GM21529 (cell line): ENCODE measurements around the gene SUV39H1.

Experiments used
- ATAC-seq: cut with Tn5 transposase; IDR thresholded peaks from one replicate; pipeline ENCODE4 v1.9.1; 2021; ENCODE audit not compliant: unreplicated experiment

Gene SUV39H1

DNA sequence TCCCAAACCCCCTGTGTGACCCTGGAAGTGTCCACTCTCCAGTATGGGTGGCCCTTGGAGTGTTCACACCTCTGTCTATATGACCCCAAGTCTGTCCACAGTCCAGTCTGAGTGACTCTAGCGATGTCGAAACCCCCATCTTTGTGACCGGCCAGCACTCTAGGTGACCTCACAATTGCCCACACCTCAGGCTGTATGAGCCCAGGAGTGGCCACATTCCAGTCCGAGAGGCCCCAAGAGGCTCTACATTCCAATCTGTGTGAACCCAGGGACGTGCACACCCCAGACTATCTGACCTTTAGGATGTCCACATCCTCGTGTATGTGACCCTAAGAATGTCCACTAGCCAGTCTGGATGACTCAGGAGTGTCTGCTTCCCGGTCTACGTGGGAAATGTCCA, 57.7 kb downstream of the SUV39H1 start:
- ATAC-seq: no peak
